PC-3 (cell line): ENCODE results near the gene SMNDC1.

ENCODE experiments used
- CTCF ChIP-seq: fragments of 300-600 bp; sonication (generic); conservative IDR thresholded peaks from 2 replicates; pipeline ENCODE4 v1.5.1; 2017; ENCODE audit warnings: antibody characterized with exemption, low read depth, mild to moderate bottlenecking, low read length
- EZH2 ChIP-seq: fragments of 300-600 bp; sonication (generic); IDR thresholded peaks from one replicate; pipeline ENCODE4 v1.6.1; 2017; ENCODE audit warnings: antibody characterized with exemption, mild to moderate bottlenecking, low read length; ENCODE audit not compliant: unreplicated experiment
- EZH2phosphoT487 ChIP-seq: fragments of 300-600 bp; sonication (generic); IDR thresholded peaks from 2 replicates; pipeline ENCODE4 v1.6.1; 2018; ENCODE audit warnings: mild to moderate bottlenecking, antibody characterized with exemption, low read length, borderline replicate concordance

GRCh38 chr10:110324201-110324804 lies 19.6 kb upstream of the SMNDC1 start:
- TF ChIP-seq CTCF (no peak), EZH2phosphoT487 (no peak), EZH2 (no peak)
